ENCODE measurements around the gene USH2A. TPM values are rescaled to one million over a fixed set of nuclear protein-coding genes. Genes with fewer than 3 reads are reported as not detected.

USH2A gene
- polyA plus RNA-seq, 2 of the 4 experiments (the other 2 are of a cell fraction): not detected

- no peak for FAIRE-seq
- Histone ChIP-seq H3K4me2 (no peak overlapping the region), H3K9me3 (no peaks in the 10 kb centered on the region), H3K4me1 (no peaks in the 10 kb centered on the region), H3K4me3 (no peak overlapping the region), H3K27ac (no peak overlapping the region)
- WGBS (ENCODE audit: missing lambda C conversion rate): 7% methylated on average over 3 of the region's 3 CpGs
- CTCF ChIA-PET: no interaction called here
- no peak for DNase-seq (ENCODE audit: low read depth in 1 of 2, low spot score in 1 of 2)
- POLR2A ChIA-PET: no interaction called here
- TF ChIP-seq RFX5 (IDR thresholded peaks at IDR 0.05) (no peak), CBX8 (IDR thresholded peaks at IDR 0.05) (no peak), NFE2L2 (conservative IDR thresholded peaks at IDR 0.05; ENCODE audit: low read length) (no peak), POLR2A (IDR thresholded peaks at IDR 0.05; ENCODE audit: low read length) (no peak)
- TF ChIP-seq, protein P1, sequence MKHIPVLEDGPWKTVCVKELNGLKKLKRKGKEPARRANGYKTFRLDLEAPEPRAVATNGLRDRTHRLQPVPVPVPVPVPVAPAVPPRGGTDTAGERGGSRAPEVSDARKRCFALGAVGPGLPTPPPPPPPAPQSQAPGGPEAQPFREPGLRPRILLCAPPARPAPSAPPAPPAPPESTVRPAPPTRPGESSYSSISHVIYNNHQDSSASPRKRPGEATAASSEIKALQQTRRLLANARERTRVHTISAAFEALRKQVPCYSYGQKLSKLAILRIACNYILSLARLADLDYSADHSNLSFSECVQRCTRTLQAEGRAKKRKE (CRISPR knock-in tag; IDR thresholded peaks at IDR 0.05; ENCODE audit: low read depth): no peak
- ATAC-seq: no peak
These were observed 500.0 kb downstream of the USH2A start for GRCh38 chr1:215923129-215923824.

- Histone ChIP-seq H3K4me2 (no peak overlapping the region), H3K4me3 (no peak overlapping the region), H3K4me1 (no peaks in the 10 kb centered on the region), H3K9me3 (no peaks in the 10 kb centered on the region), H3K27ac (no peak overlapping the region)
- ChIA-PET POLR2A (no interaction called here), CTCF (no interaction called here)
- FAIRE-seq (no peak), ATAC-seq (no peak), DNase-seq (ENCODE audit: low read depth in 1 of 2, low spot score in 1 of 2) (peak in 1 of 2 experiments; percentile 2)
- WGBS (ENCODE audit: missing lambda C conversion rate): 28% methylated on average over 1 of the region's 1 CpG
- TF ChIP-seq TP53 (CRISPR knock-in tag; IDR thresholded peaks at IDR 0.05) (no peak), ZSCAN20 (CRISPR knock-in tag; IDR thresholded peaks at IDR 0.05) (no peak), RARB (CRISPR knock-in tag; IDR thresholded peaks at IDR 0.05) (no peak), JUN (IDR thresholded peaks at IDR 0.05) (no peak), ESRRA (IDR thresholded peaks at IDR 0.05; ENCODE audit: borderline replicate concordance, low read length) (no peak), BHLHE40 (IDR thresholded peaks at IDR 0.05; ENCODE audit: low read depth, low read length) (no peak), CBX8 (IDR thresholded peaks at IDR 0.05) (no peak), MAX (IDR thresholded peaks at IDR 0.05) (no peak), KDM1A (IDR thresholded peaks at IDR 0.05; ENCODE audit: low read depth) (no peak), EP300 (IDR thresholded peaks at IDR 0.05) (no peak), RCOR1 (IDR thresholded peaks at IDR 0.05; ENCODE audit: low read depth, low read length) (no peak), FOXS1 (CRISPR knock-in tag; IDR thresholded peaks at IDR 0.05) (no peak), HOXA7 (CRISPR knock-in tag; IDR thresholded peaks at IDR 0.05) (no peak)
- TF ChIP-seq, protein P2, sequence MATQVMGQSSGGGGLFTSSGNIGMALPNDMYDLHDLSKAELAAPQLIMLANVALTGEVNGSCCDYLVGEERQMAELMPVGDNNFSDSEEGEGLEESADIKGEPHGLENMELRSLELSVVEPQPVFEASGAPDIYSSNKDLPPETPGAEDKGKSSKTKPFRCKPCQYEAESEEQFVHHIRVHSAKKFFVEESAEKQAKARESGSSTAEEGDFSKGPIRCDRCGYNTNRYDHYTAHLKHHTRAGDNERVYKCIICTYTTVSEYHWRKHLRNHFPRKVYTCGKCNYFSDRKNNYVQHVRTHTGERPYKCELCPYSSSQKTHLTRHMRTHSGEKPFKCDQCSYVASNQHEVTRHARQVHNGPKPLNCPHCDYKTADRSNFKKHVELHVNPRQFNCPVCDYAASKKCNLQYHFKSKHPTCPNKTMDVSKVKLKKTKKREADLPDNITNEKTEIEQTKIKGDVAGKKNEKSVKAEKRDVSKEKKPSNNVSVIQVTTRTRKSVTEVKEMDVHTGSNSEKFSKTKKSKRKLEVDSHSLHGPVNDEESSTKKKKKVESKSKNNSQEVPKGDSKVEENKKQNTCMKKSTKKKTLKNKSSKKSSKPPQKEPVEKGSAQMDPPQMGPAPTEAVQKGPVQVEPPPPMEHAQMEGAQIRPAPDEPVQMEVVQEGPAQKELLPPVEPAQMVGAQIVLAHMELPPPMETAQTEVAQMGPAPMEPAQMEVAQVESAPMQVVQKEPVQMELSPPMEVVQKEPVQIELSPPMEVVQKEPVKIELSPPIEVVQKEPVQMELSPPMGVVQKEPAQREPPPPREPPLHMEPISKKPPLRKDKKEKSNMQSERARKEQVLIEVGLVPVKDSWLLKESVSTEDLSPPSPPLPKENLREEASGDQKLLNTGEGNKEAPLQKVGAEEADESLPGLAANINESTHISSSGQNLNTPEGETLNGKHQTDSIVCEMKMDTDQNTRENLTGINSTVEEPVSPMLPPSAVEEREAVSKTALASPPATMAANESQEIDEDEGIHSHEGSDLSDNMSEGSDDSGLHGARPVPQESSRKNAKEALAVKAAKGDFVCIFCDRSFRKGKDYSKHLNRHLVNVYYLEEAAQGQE (IDR thresholded peaks at IDR 0.05): no peak
These were observed 511.8 kb downstream of the USH2A start for GRCh38 chr1:215911406-215911968.

DNA sequence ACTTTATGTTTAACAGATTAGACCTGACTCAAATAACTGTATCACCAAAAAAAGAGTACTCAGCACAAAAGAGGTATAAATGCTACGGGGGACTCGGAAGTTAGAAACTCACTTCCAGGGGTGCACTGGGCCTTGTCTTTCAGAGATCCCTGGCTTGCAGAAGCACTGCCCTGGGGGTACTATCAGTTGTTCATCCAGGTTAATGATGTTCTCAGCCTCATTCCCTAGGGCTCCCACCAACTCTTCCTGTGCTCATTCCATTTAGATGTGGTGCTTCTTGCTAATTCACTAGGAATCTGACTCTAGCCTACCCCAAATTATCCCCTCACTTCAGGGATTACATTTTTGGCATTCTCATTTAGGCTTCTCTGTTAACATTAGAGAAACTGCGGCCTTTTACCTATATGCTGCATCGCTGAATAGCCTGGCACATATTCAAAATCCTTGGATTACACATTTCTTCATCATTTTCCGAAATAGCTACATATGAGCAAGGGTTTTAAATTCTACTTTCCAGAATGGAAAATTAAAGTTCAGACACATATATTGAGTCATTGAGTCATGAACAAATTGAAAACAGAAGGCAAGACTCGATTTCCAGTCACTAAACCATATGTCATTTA lies 517.6 kb downstream of the USH2A start:
- TF ChIP-seq CEBPB (IDR thresholded peaks at IDR 0.05): no peak
- no peak for TF ChIP-seq KDM5A (IDR thresholded peaks at IDR 0.05)
- no peak for TF ChIP-seq HDAC2 (IDR thresholded peaks at IDR 0.05)
- TF ChIP-seq ZC3H11A (IDR thresholded peaks at IDR 0.05): no peak
- TF ChIP-seq HEYL (CRISPR knock-in tag; IDR thresholded peaks at IDR 0.05): no peak
- TF ChIP-seq CBX8 (IDR thresholded peaks at IDR 0.05): no peak
- TF ChIP-seq FOXS1 (CRISPR knock-in tag; IDR thresholded peaks at IDR 0.05): no peak
- TF ChIP-seq CBX2 (IDR thresholded peaks at IDR 0.05; ENCODE audit: borderline replicate concordance, low read depth): no peak
- TF ChIP-seq SREBF2 (IDR thresholded peaks at IDR 0.05): no peak
- no peak for TF ChIP-seq E2F6 (IDR thresholded peaks at IDR 0.05; ENCODE audit: borderline replicate concordance, low read depth)
- Histone ChIP-seq H3K4me1 (no peaks in the 10 kb centered on the region), H3K4me3 (no peak overlapping the region), H3K4me2 (no peak overlapping the region), H3K27ac (no peak overlapping the region), H3K9me3 (no peaks in the 10 kb centered on the region)
- POLR2A ChIA-PET: no interaction called here
- ATAC-seq: no peak
- FAIRE-seq: no peak
- WGBS (ENCODE audit: missing lambda C conversion rate): 17% methylated on average over 6 of the region's 6 CpGs
- CTCF ChIA-PET: no interaction called here
- DNase-seq (ENCODE audit: low read depth in 1 of 2, low spot score in 1 of 2): no peak
